Panc1 (cell line): ENCODE results near the gene KBTBD6. TPM values are rescaled to one million over a fixed set of nuclear protein-coding genes. Genes with fewer than 3 reads are reported as not detected.
"Not testable (repeated sequence)": the region's sequence is repeated elsewhere in the genome, so short reads cannot be mapped to it uniquely, and the experiment has no call there.

Experiments
- ATAC-seq: fragments of 200-7000 bp; cut with Tn5 transposase; 2 replicates; pipeline ENCODE4 v1.9.1; 2020; ENCODE audit warnings: mild to moderate bottlenecking, moderate library complexity
- BruUV-seq: library from RNA; stranded (reverse); fragments of 400-500 nt; replicated peaks from 2 replicates; lab custom pipeline; 2021; lab: Mats Ljungman, UMichigan
- CTCF ChIA-PET: fragments of 300-600 bp; sonication (Branson Sonifier 250); formaldehyde crosslinking; loops from one replicate; lab custom pipeline; 2022; ENCODE audit warnings: antibody characterized with exemption; lab: Charles Lee
- POLR2A ChIA-PET: fragments of 300-600 bp; sonication (Branson Sonifier 250); formaldehyde crosslinking; loops from one replicate; lab custom pipeline; 2022; ENCODE audit warnings: antibody characterized with exemption; lab: Charles Lee
- DNase-seq: peaks from one replicate; pipeline ENCODE4 v3.0.0-alpha.2; 2010; ENCODE audit warnings: low read depth, low spot score
- H3K27ac ChIP-seq: 2 replicates; pipeline ENCODE4 v1.5.1; 2011; ENCODE audit warnings: mild to moderate bottlenecking, low read length, inconsistent platforms
- H3K27me3 ChIP-seq: fragments of 200-500 bp; sonication (Bioruptor generic); 2 replicates; pipeline ENCODE4 v1.6.0; 2014; ENCODE audit warnings: low read length, inconsistent platforms; ENCODE audit not compliant: control insufficient read depth, insufficient read depth
- H3K36me3 ChIP-seq: fragments of 200-500 bp; sonication (Bioruptor generic); 2 replicates; pipeline ENCODE4 v1.5.1; 2014; ENCODE audit warnings: inconsistent platforms, mild to moderate bottlenecking, low read length, moderate library complexity; ENCODE audit not compliant: control insufficient read depth, insufficient read depth
- H3K4me1 ChIP-seq: 2 replicates; pipeline ENCODE4 v1.5.1; 2011; ENCODE audit warnings: inconsistent platforms, mild to moderate bottlenecking, low read length, moderate library complexity; ENCODE audit not compliant: control insufficient read depth, insufficient read depth
- H3K4me3 ChIP-seq, 2 experiments: 2 replicates each; pipeline ENCODE4 v1.5.1; 2011 to 2012; ENCODE audit warnings: low read depth in 2 of 2, low read length in 2 of 2, mild to moderate bottlenecking in 2 of 2, inconsistent platforms in 1 of 2, moderate library complexity in 1 of 2
- H3K9me3 ChIP-seq: fragments of 200-500 bp; sonication (Bioruptor generic); 2 replicates; pipeline ENCODE4 v1.5.1; 2014; ENCODE audit warnings: low read depth, mild to moderate bottlenecking, inconsistent platforms, low read length, moderate library complexity; ENCODE audit not compliant: control insufficient read depth, insufficient read depth
- POLR2AphosphoS5 ChIP-seq: IDR thresholded peaks from 2 replicates; pipeline ENCODE4 v1.6.1; 2012; ENCODE audit warnings: mild to moderate bottlenecking, low read depth, low read length, moderate library complexity
- REST ChIP-seq, 2 experiments: IDR thresholded peaks; 2 replicates each; pipeline ENCODE4 v1.6.1; 2011 to 2012; ENCODE audit warnings: low read depth in 2 of 2, control low read depth in 1 of 2, low read length in 1 of 2, mild to moderate bottlenecking in 1 of 2, moderate library complexity in 1 of 2; ENCODE audit not compliant: insufficient read depth in 1 of 2
- SIN3A ChIP-seq: IDR thresholded peaks from 2 replicates; pipeline ENCODE4 v1.6.1; 2012; ENCODE audit warnings: low read depth, mild to moderate bottlenecking, low read length, moderate library complexity, borderline replicate concordance; ENCODE audit not compliant: insufficient read depth
- TCF7L2 ChIP-seq: IDR thresholded peaks from 2 replicates; pipeline ENCODE4 v1.6.1; 2011; ENCODE audit warnings: mild to moderate bottlenecking, low read depth, low read length, inconsistent platforms
- in situ Hi-C: cut with HindIII; loops from 2 replicates; pipeline ENCODE4 v1.10.0; 2016; ENCODE audit warnings: low sequenced_read_pairs, low pct_unique_long_range_greater_than_20kb
- intact Hi-C: fragments of 100-400 bp; cut with micrococcal nuclease; formaldehyde crosslinking; loops from one replicate; pipeline ENCODE4 v1.10.0; 2022; ENCODE audit not compliant: unreplicated experiment
- total RNA-seq: library from RNA; stranded (reverse); gene quantifications from one replicate; pipeline ENCODE4 v1.2.1, GENCODE V29; 2021; ENCODE audit not compliant: unreplicated experiment
- TF ChIP-seq, protein P1 (sequence below): fragments of 450-650 bp; IDR thresholded peaks from 2 replicates; pipeline ENCODE4 v1.5.1; 2017; ENCODE audit warnings: mild to moderate bottlenecking

KBTBD6 gene
- total RNA-seq, 1 experiment from 2014 or later, result 7.9 TPM

DNA sequence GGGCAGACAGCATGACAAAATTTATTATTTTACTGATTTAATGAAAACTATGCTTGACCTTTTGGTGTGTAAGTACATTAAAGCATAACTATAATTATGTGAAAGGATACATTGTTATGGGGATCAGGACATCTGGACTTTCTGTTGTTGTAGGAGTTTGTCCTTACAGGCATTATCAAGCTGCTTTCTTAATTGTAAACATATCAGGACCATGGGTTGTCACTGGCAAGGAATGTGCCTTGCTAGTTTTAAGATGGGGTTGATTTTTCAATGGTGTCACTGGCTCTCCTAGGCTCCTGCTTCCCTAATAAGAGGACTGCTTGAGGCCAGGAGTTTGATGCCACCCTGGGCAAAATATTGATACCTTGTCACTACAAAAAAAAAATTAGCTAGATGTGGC, 32.6 kb downstream of the KBTBD6 start:
- H3K4me3 ChIP-seq, result no peak overlapping the region
- no peak overlapping the region for H3K27ac ChIP-seq
- TF ChIP-seq, protein P1, sequence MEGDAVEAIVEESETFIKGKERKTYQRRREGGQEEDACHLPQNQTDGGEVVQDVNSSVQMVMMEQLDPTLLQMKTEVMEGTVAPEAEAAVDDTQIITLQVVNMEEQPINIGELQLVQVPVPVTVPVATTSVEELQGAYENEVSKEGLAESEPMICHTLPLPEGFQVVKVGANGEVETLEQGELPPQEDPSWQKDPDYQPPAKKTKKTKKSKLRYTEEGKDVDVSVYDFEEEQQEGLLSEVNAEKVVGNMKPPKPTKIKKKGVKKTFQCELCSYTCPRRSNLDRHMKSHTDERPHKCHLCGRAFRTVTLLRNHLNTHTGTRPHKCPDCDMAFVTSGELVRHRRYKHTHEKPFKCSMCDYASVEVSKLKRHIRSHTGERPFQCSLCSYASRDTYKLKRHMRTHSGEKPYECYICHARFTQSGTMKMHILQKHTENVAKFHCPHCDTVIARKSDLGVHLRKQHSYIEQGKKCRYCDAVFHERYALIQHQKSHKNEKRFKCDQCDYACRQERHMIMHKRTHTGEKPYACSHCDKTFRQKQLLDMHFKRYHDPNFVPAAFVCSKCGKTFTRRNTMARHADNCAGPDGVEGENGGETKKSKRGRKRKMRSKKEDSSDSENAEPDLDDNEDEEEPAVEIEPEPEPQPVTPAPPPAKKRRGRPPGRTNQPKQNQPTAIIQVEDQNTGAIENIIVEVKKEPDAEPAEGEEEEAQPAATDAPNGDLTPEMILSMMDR, result no peak
- TF ChIP-seq TCF7L2, result no peak
- TF ChIP-seq SIN3A, result no peak
- TF ChIP-seq POLR2AphosphoS5, result no peak
- TF ChIP-seq REST (IDR thresholded peaks at IDR 0.05; ENCODE audit: insufficient read depth in 1 of 2, low read depth in 2 of 2, low read length in 1 of 2), result no peak
- intact Hi-C loops, result no loop called here
- in situ Hi-C loops, result no loop called here
- H3K4me1 ChIP-seq, result no peaks in the 10 kb centered on the region
- CTCF ChIA-PET, result no interaction called here
- H3K36me3 ChIP-seq, result no peaks in the 10 kb centered on the region
- ATAC-seq (no peak), DNase-seq (no peak)
- POLR2A ChIA-PET, result no interaction called here
- BruUV-seq, result no TSS peak
- no peaks in the 10 kb centered on the region for H3K27me3 ChIP-seq
- no peaks in the 10 kb centered on the region for H3K9me3 ChIP-seq

DNA sequence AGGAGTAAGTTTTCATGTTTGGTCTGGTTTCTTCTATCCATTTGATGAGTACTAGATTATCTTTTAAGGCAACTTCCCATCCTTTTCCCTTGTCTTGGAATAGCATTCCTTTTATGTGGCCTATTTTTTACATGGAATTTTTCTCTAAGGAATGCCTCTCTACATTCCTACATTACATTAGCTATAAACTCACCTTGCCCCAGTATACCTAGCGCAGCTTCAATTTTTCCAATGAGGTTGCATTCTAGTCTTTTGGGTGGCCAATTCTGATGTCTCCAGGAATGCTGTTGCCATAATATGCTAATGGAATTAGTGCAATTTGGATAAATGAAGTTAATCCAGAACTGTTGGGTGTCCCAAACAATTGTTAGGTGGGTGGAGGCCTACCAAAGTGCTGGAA, 33.8 kb downstream of the KBTBD6 start:
- DNase-seq (no peak), ATAC-seq (no peak)
- BruUV-seq, result no TSS peak
- Histone ChIP-seq H3K27me3 (no peaks in the 10 kb centered on the region), H3K9me3 (no peaks in the 10 kb centered on the region), H3K4me3 (no peak overlapping the region), H3K4me1 (no peaks in the 10 kb centered on the region), H3K36me3 (no peaks in the 10 kb centered on the region), H3K27ac (no peak overlapping the region)
- TF ChIP-seq POLR2AphosphoS5 (no peak), REST (IDR thresholded peaks at IDR 0.05; ENCODE audit: insufficient read depth in 1 of 2, low read depth in 2 of 2, low read length in 1 of 2) (no peak), SIN3A (no peak), TCF7L2 (no peak)
- TF ChIP-seq, protein P1, result no peak
- in situ Hi-C loops (no loop called here), intact Hi-C loops (no loop called here)
- POLR2A ChIA-PET, result no interaction called here
- CTCF ChIA-PET, result interaction anchor here (0.7 kb wide), 1 partner anchor 1533 kb away, joined by 4 read pairs; no protein-coding TSS in a partner anchor

- in situ Hi-C loops, H3K4me1 ChIP-seq, H3K27ac ChIP-seq, H3K9me3 ChIP-seq, H3K27me3 ChIP-seq, intact Hi-C loops, DNase-seq, H3K36me3 ChIP-seq, BruUV-seq, ATAC-seq, CTCF ChIA-PET, POLR2A ChIA-PET, H3K4me3 ChIP-seq: not testable (repeated sequence)
Measured at GRCh38 chr13:41095681-41096080, 36.9 kb downstream of the KBTBD6 start.
